GM19239 (cell line): ENCODE results near the gene TMEM37.
A peak's percentile ranks its signal among the peaks of the same experiment; 100 is the strongest.

Source experiments
- DNase-seq: peaks from one replicate; pipeline ENCODE4 v3.0.0; 2011; ENCODE audit warnings: low spot score; ENCODE audit not compliant: insufficient read length
- FAIRE-seq: peaks from 2 replicates; lab custom pipeline; 2011; peaks lifted over from hg19 to GRCh38; lab: Jason Lieb, UNC

Gene TMEM37

GRCh38 chr2:119475225-119475856 lies 43.7 kb downstream of the TMEM37 start:
- DNase-seq = no peak
- no peak for FAIRE-seq

- DNase-seq = no peak
- FAIRE-seq = no peak
Observed at GRCh38 chr2:119475857-119476244, 44.2 kb downstream of the TMEM37 start.

GRCh38 chr2:119476301-119477112 lies 44.9 kb downstream of the TMEM37 start:
- DNase-seq = peak; percentile 67
- peak; percentile 66 for FAIRE-seq

GRCh38 chr2:119477113-119477505 lies 45.5 kb downstream of the TMEM37 start:
- FAIRE-seq = no peak
- DNase-seq = no peak

GRCh38 chr2:119478188-119478977 lies 46.7 kb downstream of the TMEM37 start:
- DNase-seq (no peak), FAIRE-seq (no peak)

GRCh38 chr2:119478978-119479295 lies 47.3 kb downstream of the TMEM37 start:
- FAIRE-seq (no peak), DNase-seq (no peak)

- no peak for FAIRE-seq
- no peak for DNase-seq
Observed at GRCh38 chr2:119480184-119480583, 48.5 kb downstream of the TMEM37 start.

GRCh38 chr2:119480718-119481142 lies 49.1 kb downstream of the TMEM37 start:
- DNase-seq (no peak), FAIRE-seq (no peak)

- DNase-seq (no peak), FAIRE-seq (no peak)
Observed at GRCh38 chr2:119481501-119482455, 50.1 kb downstream of the TMEM37 start.

- DNase-seq (no peak), FAIRE-seq (no peak)
Observed at GRCh38 chr2:119482481-119483394, 51.1 kb downstream of the TMEM37 start.

GRCh38 chr2:119483395-119483753 lies 51.7 kb downstream of the TMEM37 start:
- no peak for DNase-seq
- no peak for FAIRE-seq

- FAIRE-seq = no peak
- DNase-seq = no peak
Observed at GRCh38 chr2:119483896-119484718, 52.5 kb downstream of the TMEM37 start.

- DNase-seq = no peak
- no peak for FAIRE-seq
Observed at GRCh38 chr2:119484834-119485233, 53.2 kb downstream of the TMEM37 start.

GRCh38 chr2:119485336-119486110 lies 53.9 kb downstream of the TMEM37 start:
- no peak for DNase-seq
- FAIRE-seq = no peak

GRCh38 chr2:119486196-119486827 lies 54.7 kb downstream of the TMEM37 start:
- DNase-seq (no peak), FAIRE-seq (no peak)

- DNase-seq (no peak), FAIRE-seq (no peak)
Observed at GRCh38 chr2:119486886-119487285, 55.2 kb downstream of the TMEM37 start.
